AG04449 (cell line): Measurements from ENCODE around the gene KCTD1.

ENCODE experiments used
- CTCF ChIA-PET: fragments of 350-600 bp; formaldehyde crosslinking; extraction: SDS; loops from one replicate; lab custom pipeline; 2021; ENCODE audit warnings: antibody characterized with exemption; lab: Yijun Ruan, JAX
- POLR2A ChIA-PET: fragments of 400-600, 350-600 bp; formaldehyde crosslinking; extraction: SDS; loops from one replicate; lab custom pipeline; 2020; ENCODE audit warnings: antibody characterized with exemption, inconsistent platforms; lab: Yijun Ruan, JAX
- DNase-seq: peaks from one replicate; pipeline ENCODE4 v3.0.0-alpha.2; 2010; ENCODE audit warnings: low read depth, low spot score
- H3K4me3 ChIP-seq: 2 replicates; pipeline ENCODE4 v1.5.1; 2011; ENCODE audit warnings: low read depth, mild to moderate bottlenecking, control low read depth, low read length
- CTCF ChIP-seq: IDR thresholded peaks from one replicate; pipeline ENCODE4 v1.5.1; 2011; ENCODE audit warnings: mild to moderate bottlenecking, moderate library complexity, low read length, control low read depth, inconsistent platforms; ENCODE audit not compliant: insufficient read depth; ENCODE audit errors: missing control alignments

KCTD1 gene

GRCh38 chr18:26519114-26519513 is 29.2 kb downstream of the KCTD1 start:
- no peak overlapping the region for H3K4me3 ChIP-seq
- no peak for DNase-seq
- no peak for TF ChIP-seq CTCF
- ChIA-PET POLR2A (no interaction called here), CTCF (interaction anchor here (1.2 to 1.6 kb wide), 2 partner anchors 29 to 135 kb away, joined by 3 to 5 read pairs; partner anchors contain the start of gene KCTD1)

GRCh38 chr18:26516964-26517363 is 31.4 kb downstream of the KCTD1 start:
- H3K4me3 ChIP-seq, result no peak overlapping the region
- no peak for DNase-seq
- TF ChIP-seq CTCF, result no peak
- POLR2A ChIA-PET, result no interaction called here
- CTCF ChIA-PET, result no interaction called here

GRCh38 chr18:26515643-26516487 is 32.5 kb downstream of the KCTD1 start:
- H3K4me3 ChIP-seq, result no peak overlapping the region
- no peak for TF ChIP-seq CTCF
- DNase-seq, result no peak
- POLR2A ChIA-PET, result no interaction called here
- CTCF ChIA-PET, result interaction anchor here (1.2 kb wide), 1 partner anchor 10 kb away, joined by 3 read pairs; no protein-coding TSS in a partner anchor

- TF ChIP-seq CTCF, result no peak
- H3K4me3 ChIP-seq, result no peak overlapping the region
- POLR2A ChIA-PET, result no interaction called here
- CTCF ChIA-PET, result interaction anchor here (1.5 kb wide), 1 partner anchor 38 kb away, joined by 9 read pairs; the partner anchor contains the start of gene KCTD1
- no peak for DNase-seq
These were observed 36.8 kb downstream of the KCTD1 start for GRCh38 chr18:26511339-26512071.

- POLR2A ChIA-PET, result no interaction called here
- no peak for TF ChIP-seq CTCF
- CTCF ChIA-PET, result interaction anchor here (1.5 kb wide), 1 partner anchor 39 kb away, joined by 9 read pairs; the partner anchor contains the start of gene KCTD1
- no peak overlapping the region for H3K4me3 ChIP-seq
- no peak for DNase-seq
These were observed 38.0 kb downstream of the KCTD1 start for GRCh38 chr18:26510337-26510736.

- TF ChIP-seq CTCF, result no peak
- ChIA-PET CTCF (interaction anchor here (1.3 kb wide), 1 partner anchor 10 kb away, joined by 3 read pairs; no protein-coding TSS in a partner anchor), POLR2A (no interaction called here)
- H3K4me3 ChIP-seq, result no peak overlapping the region
- no peak for DNase-seq
These were observed 42.3 kb downstream of the KCTD1 start for GRCh38 chr18:26506012-26506411.
